IPS-NIHi7 (cell line): ENCODE measurements around the gene FOXL3.
"Not testable (repeated sequence)": the region's sequence is repeated elsewhere in the genome, so short reads cannot be mapped to it uniquely, and the experiment has no call there.

Source experiments
- DNase-seq: peaks from one replicate; pipeline ENCODE4 v3.0.0; 2012; ENCODE audit warnings: mixed read lengths; ENCODE audit errors: extremely low spot score

Gene FOXL3

DNA sequence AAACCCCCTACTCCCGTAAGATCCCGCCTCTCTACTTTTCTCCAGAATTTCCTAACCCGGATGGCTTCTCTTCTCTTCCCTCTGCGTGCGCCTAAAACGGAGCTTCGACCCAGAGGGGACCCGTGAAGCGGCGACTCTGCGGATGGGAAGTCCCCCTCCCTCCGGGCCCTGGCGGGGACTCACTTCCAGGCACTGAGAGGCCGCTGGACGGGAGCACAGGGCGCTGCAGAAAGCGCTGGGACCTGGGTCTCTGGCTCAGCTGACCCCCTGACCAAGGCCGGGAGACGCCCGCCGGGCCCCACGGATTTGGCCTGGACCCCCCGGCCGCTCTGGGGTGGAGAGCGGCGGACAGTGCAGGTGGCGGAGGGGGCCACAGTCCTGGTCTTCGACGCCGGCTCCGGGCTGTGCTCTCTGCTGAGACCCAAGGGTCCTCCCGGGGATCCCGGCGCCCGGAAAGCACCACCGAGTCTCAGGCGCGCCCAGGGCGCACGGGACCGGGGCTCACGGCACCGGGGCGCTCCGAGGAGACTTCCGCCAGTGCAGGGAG lies 688 bp upstream of the FOXL3 start:
- DNase-seq = no peak

DNA sequence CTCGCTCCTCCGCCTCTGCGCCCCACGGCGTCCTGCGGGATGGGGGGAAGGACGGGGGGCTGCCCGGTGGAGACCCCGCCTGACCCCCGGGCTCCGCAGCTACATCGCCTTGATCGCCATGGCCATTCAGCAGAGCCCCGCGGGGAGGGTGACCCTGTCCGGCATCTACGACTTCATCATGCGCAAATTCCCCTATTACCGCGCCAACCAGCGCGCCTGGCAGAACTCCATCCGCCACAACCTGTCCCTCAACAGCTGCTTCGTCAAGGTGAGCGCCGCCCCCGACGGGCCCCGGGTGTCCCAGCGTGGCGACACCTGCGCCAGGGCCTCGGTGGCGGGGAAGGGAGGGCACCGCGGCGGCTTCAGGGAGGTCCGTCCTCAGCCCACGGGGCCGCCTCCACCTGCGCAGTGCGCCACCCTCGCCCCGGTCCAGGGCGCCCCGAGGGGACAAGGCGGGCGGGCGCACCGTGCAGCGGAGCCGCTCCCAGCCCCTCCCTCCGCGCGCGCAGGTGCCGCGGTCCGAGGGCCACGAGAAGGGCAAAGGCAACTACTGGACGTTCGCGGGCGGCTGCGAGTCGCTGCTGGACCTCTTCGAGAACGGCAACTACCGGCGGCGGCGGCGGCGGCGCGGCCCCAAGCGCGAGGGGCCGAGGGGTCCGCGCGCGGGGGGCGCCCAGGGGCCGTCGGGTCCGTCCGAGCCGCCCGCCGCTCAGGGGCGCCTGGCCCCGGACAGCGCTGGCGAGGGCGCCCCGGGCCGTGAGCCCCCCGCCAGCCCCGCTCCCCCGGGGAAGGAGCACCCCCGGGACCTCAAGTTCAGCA lies 793 bp downstream of the FOXL3 start:
- no peak for DNase-seq

DNA sequence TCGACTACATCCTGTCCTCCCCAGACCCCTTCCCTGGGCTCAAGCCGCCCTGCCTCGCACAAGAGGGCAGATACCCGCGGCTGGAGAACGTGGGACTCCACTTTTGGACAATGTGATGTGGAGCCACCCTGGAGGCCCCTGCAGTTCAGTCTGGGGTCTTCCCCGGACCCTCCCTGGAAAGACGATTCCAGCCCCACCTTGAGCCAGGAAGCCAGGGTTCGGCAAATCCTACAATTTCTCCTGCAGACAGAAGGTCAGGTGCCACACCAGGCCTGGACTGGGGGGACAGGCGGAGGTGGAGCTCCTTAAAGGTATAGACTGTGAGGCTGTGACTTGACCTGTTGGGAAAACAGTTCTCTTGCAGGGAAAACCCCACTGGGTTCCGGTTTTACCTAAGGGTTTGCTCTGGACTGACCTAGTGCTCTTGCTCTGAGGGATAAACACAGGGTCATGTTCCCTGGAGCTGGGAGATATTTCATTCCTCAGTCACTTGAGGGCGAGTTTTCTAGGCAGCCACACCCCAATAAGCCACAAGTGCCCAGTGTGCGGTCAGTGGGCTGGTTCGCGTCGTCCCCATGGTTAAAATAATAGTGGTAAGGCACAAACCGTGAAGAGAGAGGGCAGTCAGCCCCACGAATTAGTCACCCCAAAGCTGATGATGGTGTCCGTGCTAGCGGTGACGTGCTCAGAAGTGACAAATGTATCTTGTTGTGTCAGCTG lies 1.6 kb downstream of the FOXL3 start:
- DNase-seq = no peak

DNA sequence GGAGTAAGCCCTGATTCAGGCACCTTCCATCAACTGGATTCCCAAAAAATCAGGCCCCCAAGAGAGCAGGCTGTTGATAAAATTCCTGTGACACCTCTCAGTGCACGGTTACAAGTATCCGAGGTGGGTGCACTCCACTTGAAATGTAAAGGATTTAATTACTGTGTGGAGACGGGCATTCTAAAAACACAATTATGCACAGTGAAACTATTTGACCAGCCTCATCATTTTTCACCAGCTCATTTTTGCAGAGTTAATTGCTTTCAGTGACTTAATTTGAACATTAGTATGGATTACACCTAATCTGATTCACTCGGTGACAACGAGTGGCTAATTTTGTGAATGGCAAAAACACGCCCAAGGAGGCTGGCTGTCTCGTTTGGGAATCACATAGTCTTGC lies 2.3 kb downstream of the FOXL3 start:
- DNase-seq = no peak

DNA sequence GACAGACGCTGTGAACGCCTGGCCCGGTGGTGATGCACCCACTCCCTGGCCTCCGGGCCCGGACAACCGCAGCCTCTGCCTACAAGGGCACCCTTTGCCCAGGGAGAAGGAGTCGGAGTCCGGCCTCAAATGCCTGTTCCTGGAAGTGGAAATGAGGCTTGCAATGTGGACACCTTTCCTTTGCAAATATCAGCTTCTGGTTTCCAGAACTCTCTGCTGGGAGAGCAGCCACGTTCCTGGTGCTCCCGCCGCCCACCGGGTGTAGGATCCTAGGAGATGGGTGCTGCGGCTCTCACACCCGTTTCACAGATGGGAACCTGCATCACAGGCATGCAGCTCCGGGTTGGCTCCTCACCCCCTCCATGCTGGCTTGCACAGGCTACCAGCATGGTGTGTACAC lies 2.9 kb downstream of the FOXL3 start:
- no peak for DNase-seq

DNA sequence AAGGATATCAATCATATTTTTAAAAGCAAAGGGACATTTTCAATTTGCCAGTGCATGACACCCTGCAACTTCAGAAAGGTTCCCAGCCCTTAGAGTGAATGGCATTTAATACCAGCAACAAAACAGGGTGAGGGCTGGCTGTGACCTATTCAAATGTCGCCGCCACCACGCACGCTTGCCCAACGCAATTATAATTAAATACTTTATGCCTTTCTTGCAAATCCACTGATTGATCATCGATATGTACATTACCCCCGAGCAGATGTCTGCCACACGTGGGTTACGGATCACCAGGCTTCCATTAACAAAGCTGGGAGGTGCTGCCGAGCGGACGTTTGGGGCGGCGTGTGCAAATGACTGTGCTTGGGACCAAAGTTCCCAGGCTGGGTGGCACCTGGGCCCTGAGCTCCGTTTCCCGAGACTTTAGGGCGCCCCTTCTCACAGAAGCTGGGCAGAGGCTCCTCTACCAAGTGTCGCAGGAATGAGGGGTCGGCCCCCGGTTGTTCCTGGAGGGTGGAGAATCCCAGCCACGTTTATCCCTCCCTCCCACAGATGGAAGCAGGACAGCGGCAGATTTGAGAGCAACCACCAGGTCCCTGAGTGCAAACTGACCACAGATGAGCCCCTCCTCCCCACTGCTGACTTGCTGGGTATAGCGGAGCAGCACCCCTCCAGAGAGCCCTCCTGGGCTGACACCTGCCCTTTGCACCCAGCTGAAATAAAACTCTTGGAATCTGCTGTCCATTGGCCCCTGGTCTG lies 3.9 kb downstream of the FOXL3 start:
- DNase-seq = no peak

DNA sequence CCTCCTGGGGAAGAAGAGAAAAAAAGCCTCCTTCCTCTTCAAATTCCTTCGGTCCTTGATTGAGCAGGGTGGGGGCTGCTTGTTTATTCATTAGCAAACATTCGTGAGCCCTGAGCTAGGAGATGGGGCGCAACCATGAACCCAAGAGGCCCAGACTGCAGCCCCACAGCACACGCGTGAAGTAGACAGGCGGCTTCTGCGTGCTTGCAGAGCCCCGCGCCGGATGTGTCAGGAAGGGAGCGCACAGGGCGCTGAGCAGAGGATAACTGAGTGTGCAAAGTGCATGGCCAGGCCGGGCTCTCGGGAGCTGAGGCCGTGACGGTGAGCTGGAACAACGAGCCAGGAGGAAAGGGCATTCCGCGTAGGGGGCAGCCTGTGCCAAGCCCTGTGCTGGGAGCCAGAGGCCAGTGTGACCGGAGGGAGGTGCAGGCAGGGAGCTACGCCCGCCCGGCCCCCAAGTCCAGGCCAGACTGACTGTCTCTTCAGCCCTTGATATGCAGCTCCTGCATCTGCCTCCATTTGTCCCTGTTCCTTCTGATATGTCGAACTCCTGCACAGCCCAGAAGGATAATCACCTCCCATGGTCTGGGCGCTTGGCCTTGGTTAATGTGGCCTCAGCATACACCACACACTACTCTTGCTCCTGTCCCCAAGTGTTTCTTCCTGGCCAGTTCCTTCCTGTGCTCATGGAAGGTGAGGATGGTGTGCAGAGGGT lies 4.6 kb downstream of the FOXL3 start:
- no peak for DNase-seq

DNA sequence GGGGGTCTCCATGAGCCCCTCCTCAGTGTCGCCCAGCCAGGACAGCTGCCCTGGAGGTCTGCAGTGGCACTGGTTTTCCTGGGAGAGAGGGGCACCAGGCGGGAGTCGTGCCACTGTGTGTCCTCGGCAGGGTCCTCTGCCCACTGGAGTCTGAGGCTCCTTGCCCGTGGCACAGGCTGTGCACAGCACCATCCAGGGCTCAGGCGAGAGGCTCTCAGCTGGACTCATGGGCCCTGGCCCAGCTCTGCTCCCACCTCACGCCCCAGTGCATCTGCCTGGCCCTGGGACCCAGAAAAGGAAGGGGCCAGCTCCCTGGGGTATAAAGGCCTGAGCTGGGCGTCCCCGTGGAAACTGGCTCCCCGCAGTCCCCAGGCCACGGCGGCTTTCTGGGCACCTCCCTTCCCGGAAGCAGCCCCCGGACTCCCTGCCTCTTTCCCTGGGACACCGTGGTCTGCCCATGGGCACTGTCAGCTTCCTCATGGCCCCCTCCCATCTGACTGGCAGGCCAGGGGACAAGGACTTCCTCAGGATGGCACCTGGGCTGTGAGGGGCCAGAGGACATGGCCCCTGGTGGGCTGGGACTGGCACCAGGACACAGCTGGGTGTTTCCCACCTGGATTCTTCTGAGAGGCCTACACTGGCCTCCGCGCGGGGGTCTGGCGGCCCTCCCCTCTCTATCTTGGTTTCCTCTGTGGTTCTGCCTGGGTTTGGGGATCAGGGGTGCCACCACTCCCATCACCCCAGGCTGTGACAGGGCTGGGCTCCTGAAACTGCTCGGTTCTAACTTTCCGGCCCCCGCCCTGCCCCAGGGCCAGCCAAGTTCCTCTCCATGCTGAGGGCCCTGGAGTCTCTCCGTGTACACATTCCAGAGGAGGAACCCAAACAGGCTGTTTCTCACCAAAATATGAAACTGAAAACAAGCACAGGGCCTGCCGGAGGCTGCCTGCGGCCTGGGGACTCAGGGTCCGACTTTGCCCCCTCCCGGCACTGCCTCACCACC lies 5.5 kb downstream of the FOXL3 start:
- DNase-seq = no peak

DNA sequence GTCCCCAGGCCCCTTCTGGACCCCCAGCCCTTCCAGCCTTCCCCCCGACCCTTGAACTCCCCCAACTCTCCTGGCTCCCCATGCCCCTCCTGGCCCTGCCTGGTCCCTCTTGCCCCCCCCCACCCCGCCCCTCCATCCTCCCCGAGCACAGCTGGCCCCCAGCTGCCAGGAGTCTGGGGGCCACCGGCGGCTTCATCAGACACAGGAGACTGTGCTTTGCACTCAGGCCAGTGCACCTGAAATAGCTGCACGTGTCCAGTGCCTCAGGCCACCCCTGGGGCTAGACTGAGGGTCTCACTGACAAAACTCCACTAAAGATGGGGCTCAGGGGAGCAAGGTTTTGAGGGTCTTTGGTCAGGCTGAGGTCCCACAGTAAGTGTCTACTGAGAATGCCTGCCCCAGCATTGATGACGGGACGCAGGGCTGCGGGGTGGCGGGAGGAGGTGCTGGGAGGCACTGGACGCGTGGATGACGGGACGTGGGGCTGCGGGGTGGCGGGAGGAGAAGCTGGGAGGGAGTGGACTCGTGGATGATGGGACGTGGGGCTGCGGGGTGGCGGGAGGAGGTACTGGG lies 6.5 kb downstream of the FOXL3 start:
- no peak for DNase-seq

DNA sequence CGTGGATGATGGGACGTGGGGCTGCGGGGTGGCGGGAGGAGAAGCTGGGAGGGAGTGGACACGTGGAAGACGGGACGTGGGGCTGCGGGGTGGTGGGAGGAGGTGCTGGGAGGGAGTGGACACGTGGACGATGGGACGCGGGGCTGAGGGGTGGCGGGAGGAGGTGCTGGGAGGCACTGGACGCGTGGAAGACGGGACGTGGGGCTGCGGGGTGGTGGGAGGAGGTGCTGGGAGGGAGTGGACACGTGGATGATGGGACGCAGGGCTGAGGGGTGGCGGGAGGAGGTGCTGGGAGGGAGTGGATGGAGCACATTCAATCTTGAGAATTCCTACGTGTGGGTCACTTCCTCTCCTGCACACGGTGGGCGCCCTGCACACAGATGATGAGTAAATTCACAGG lies 7.2 kb downstream of the FOXL3 start:
- DNase-seq = not testable (repeated sequence)

DNA sequence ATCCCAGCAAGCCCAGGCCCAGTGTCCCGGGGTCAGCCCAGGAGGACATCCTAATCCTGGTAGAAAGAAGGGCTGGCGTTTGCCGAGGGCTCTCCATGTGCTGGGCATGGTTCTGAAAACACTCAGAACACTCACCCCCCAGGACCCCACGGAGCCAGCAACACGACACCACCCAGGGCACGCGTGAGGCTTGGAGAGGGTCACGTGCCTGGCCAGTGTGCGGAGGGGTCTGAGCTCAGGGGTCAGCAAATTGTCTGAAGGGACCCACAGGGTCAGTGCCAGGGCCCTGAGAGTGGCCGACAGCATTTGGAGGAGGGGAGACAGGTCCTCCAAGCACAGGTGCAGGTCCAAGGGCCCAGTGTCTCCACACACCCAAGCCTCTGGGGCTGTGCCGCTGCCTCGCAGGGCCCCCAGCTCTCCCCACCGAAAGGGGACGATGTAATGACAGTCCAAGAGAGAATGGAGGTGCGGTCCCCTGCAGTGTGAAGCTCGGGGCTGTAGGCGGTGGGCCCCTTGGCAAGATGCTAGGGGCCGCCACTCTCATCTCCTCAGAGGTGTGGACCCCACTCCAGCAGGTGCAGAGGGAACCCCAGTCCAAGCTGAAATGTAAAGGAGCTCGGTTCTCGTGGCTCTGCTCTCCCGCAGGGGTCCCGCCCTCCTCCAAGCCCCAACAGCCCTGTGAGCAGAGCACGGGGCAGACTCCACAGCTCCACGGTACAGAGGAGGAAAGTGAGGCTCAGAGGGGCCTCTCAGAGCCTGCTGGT lies 7.8 kb downstream of the FOXL3 start:
- DNase-seq = no peak

DNA sequence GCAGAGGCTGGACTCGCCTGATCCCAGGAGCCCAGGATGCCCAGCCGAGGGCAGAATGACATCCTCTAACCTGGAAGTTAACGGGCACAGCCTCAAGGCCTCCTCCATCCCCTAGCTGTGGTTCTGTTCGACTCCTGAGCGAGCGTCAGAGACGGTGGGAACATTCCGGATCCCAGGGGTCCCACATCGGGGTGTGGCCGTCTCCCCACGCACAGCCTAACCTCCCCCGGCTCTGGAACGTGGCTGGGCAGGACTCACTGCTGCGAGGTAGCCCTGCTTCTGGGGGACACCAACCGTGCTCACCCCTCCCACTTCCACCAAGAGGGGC lies 8.4 kb downstream of the FOXL3 start:
- no peak for DNase-seq

DNA sequence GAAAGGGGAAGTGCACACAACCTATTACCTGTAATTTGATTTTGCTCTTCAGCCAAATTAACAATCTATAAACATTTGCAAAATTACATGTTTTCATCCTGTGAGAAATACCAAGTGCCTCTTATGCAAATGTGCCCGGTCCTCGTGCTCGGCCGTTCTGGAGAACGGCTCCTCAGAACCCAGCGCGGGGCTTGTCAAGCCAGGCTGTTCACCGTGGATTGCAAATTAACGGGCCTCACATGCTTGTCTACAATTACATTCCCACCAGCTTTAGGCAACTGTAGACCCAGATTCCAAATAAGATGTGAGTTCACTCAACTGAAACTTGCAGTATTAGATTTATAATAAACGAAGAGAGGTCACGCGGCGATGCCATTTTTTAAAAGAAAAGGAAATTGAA lies 8.8 kb downstream of the FOXL3 start:
- DNase-seq = no peak

DNA sequence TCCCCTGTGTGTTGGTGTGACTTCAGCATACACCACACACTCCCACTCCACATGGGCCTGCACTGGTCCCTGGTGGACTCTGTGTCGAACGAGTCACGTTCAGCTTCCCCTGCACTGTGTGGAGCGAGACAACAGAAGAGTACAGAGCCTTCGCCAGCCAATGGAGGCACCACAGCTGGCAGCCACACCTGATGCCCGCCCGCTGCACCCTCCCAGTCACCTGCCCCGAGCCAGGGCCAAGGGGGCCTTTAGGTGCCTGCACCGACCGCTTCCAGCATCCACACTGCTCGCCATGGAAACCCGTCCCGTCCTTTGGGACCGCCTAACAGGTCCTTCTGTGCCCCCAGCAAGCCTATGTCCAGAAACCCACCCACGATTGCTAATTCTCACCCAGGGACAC lies 9.2 kb downstream of the FOXL3 start:
- DNase-seq = no peak

DNA sequence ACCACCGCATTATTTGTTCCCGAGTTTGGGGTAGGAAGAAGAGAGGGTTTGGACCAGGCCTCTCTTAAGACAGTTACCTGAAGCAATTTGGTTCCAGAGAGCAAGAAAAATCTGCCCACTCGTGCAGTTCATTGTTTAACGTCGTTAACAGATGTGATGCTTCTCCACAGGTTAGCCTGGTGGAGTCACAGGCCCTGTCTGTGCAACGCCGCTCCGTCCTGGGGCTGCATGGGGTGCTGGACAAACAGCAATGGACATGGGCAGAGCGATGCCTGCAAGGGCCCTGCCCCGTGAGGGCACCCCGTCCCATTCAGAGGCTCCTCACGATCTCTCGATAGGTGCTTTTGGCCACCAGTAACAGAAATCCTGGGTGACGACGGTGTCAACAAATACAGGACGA lies 9.7 kb downstream of the FOXL3 start:
- no peak for DNase-seq

DNA sequence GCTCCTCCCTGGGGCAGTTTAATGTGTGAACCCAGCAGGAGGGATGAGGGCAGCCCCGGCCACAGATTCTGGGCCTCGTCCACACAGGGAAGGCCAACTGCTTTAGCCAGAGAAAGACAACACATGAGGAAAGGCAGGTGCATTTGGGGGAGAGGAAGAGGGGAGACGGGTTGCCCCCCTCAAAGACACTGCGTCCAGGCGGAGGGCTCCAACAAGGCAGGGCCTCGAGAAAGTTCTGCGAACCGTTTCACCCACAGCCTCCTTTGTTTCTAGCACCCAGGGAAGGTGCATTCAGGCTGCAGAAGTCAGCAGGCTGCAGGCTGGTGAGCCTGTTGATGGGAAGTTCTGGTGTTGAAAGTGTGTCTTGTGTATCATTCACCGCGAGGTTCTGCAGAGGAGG lies 10.1 kb downstream of the FOXL3 start:
- no peak for DNase-seq

DNA sequence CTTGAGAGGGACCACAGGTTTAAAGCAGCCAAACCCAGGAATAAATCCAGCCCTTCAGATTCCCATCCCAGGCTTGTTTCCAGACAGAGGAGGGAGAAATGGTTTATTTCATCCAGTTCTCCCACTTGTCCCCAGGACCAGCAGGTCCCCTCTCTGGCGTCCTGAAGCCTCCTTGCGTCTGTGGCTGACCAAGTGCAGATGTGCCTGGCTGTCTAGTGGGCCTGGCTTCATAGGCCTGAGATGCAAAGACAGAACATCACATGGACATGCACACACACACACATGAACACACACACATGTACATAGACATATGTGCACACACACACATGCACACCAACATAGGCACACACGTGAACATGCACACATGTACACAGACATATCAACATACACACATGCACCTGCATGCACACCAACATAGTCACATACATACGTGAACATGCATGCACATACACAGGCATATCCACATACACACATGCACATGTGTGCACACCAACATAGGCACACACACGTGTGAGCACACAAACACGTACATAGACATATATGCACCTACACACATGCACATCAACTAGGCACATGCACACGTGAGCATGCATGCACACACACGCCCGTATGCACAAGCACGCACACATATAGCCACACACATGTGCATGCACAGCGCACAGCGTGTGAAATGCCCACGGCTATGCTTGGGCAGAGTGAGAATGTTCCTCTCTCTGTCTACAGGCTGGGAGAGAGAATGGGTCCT lies 10.7 kb downstream of the FOXL3 start:
- no peak for DNase-seq

DNA sequence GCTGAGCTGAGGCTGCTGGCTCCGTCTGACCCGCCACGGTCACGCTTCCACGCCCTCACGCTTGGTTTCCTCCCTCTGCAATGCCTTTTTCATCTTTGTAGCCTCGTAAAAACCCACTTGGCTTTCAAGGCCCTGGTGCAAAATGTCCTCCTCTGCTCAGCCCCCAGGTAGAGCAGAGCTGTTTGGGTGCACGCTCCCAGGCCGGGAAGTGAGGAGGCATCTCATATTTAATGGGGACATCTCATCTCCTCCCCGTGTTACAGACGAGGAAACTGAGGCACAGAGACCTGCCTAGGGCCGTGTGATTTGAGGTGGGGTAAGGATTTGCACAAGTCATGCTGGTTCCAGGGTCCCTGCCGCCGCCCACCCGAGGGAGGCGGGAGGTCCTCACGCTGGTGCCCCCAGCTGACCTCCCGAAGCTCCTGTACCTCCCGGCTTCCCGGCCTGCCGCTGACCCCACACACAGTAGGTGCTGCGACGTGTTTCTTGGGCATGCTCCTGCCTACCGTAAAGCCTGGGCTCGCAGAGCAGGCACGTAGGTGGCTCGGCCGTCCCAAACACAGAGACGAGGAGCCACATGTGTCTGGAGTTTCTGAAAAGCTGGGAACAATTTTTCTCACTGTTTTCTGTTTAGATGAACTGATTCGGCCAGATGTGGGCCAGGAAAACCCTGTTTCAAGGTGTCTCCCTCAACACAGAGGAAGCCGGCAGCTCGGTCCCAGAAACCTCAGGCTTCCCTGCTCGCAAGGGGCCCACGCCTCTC lies 11.5 kb downstream of the FOXL3 start:
- DNase-seq = no peak
